ENCODE data around the gene STAMBP.
"Not testable (repeated sequence)": the region's sequence is repeated elsewhere in the genome, so short reads cannot be mapped to it uniquely, and the experiment has no call there.

STAMBP gene

GRCh38 chr2:73903949-73904613 lies 75.3 kb downstream of the STAMBP start:
- peak in 1 of 2 donors; percentile 25 for DNase-seq (ENCODE audit: low spot score in 2 of 2)
- H3K27ac Mint-ChIP-seq, H3K9me3 Mint-ChIP-seq, H3K4me3 Mint-ChIP-seq, H3K4me1 Mint-ChIP-seq, H3K36me3 Mint-ChIP-seq, ATAC-seq: not testable (repeated sequence)

GRCh38 chr2:73904952-73905351 lies 76.2 kb downstream of the STAMBP start:
- H3K36me3 Mint-ChIP-seq = no peaks in the 10 kb centered on the region
- H3K9me3 Mint-ChIP-seq = no peaks in the 10 kb centered on the region
- ATAC-seq (no peak), DNase-seq (ENCODE audit: low spot score in 2 of 2) (no peak)
- H3K4me1 Mint-ChIP-seq = peaks cover 8% of the 10 kb centered on the region
- no peak overlapping the region for H3K27ac Mint-ChIP-seq
- H3K4me3 Mint-ChIP-seq = no peak overlapping the region

GRCh38 chr2:73906847-73907505 lies 78.2 kb downstream of the STAMBP start:
- Mint-ChIP-seq H3K36me3 (no peaks in the 10 kb centered on the region), H3K27ac (peak overlapping the region; percentile 74), H3K4me3 (no peak overlapping the region), H3K4me1 (peaks cover 8% of the 10 kb centered on the region), H3K9me3 (no peaks in the 10 kb centered on the region)
- DNase-seq (ENCODE audit: low spot score in 2 of 2) = no peak
- ATAC-seq = no peak

- Mint-ChIP-seq H3K36me3 (no peaks in the 10 kb centered on the region), H3K4me1 (peaks cover 8% of the 10 kb centered on the region), H3K4me3 (no peak overlapping the region), H3K27ac (peak overlapping the region; percentile 74), H3K9me3 (no peaks in the 10 kb centered on the region)
- DNase-seq (ENCODE audit: low spot score in 2 of 2) (peak; percentile 29 to 67), ATAC-seq (peak; percentile 93)
These were observed 79.2 kb downstream of the STAMBP start for GRCh38 chr2:73907840-73908452.

- Mint-ChIP-seq H3K36me3 (no peaks in the 10 kb centered on the region), H3K4me3 (no peak overlapping the region), H3K4me1 (peaks cover 8% of the 10 kb centered on the region), H3K9me3 (no peaks in the 10 kb centered on the region), H3K27ac (peak overlapping the region; percentile 74)
- ATAC-seq = no peak
- DNase-seq (ENCODE audit: low spot score in 2 of 2) = no peak
These were observed 80.2 kb downstream of the STAMBP start for GRCh38 chr2:73908689-73909652.

- ATAC-seq (no peak), DNase-seq (ENCODE audit: low spot score in 2 of 2) (no peak)
- no peaks in the 10 kb centered on the region for H3K9me3 Mint-ChIP-seq
- peaks cover 8% of the 10 kb centered on the region for H3K4me1 Mint-ChIP-seq
- no peak overlapping the region for H3K27ac Mint-ChIP-seq
- H3K36me3 Mint-ChIP-seq = no peaks in the 10 kb centered on the region
- H3K4me3 Mint-ChIP-seq = no peak overlapping the region
These were observed 82.2 kb downstream of the STAMBP start for GRCh38 chr2:73910873-73911547.

- no peak overlapping the region for H3K27ac Mint-ChIP-seq
- peaks cover 8% of the 10 kb centered on the region for H3K4me1 Mint-ChIP-seq
- H3K9me3 Mint-ChIP-seq = no peaks in the 10 kb centered on the region
- H3K36me3 Mint-ChIP-seq = no peaks in the 10 kb centered on the region
- H3K4me3 Mint-ChIP-seq = no peak overlapping the region
- no peak for DNase-seq (ENCODE audit: low spot score in 2 of 2)
- no peak for ATAC-seq
These were observed 82.9 kb downstream of the STAMBP start for GRCh38 chr2:73911548-73912208.

GRCh38 chr2:73913414-73914054 lies 84.8 kb downstream of the STAMBP start:
- DNase-seq (ENCODE audit: low spot score in 2 of 2) (no peak), ATAC-seq (no peak)
- Mint-ChIP-seq H3K27ac (no peak overlapping the region), H3K9me3 (no peaks in the 10 kb centered on the region), H3K36me3 (no peaks in the 10 kb centered on the region), H3K4me3 (no peak overlapping the region), H3K4me1 (no peaks in the 10 kb centered on the region)

GRCh38 chr2:73914667-73915066 lies 85.9 kb downstream of the STAMBP start:
- Mint-ChIP-seq H3K27ac (no peak overlapping the region), H3K4me3 (no peak overlapping the region), H3K36me3 (no peaks in the 10 kb centered on the region), H3K4me1 (no peaks in the 10 kb centered on the region), H3K9me3 (no peaks in the 10 kb centered on the region)
- DNase-seq (ENCODE audit: low spot score in 2 of 2) (no peak), ATAC-seq (no peak)

- H3K27ac Mint-ChIP-seq = no peak overlapping the region
- H3K4me3 Mint-ChIP-seq = no peak overlapping the region
- H3K9me3 Mint-ChIP-seq = no peaks in the 10 kb centered on the region
- H3K36me3 Mint-ChIP-seq = no peaks in the 10 kb centered on the region
- ATAC-seq (no peak), DNase-seq (ENCODE audit: low spot score in 2 of 2) (no peak)
- no peaks in the 10 kb centered on the region for H3K4me1 Mint-ChIP-seq
These were observed 86.8 kb downstream of the STAMBP start for GRCh38 chr2:73915437-73915993.

GRCh38 chr2:73916666-73917065 lies 87.9 kb downstream of the STAMBP start:
- Mint-ChIP-seq H3K4me1 (no peaks in the 10 kb centered on the region), H3K9me3 (no peaks in the 10 kb centered on the region), H3K36me3 (no peaks in the 10 kb centered on the region), H3K27ac (no peak overlapping the region), H3K4me3 (no peak overlapping the region)
- DNase-seq (ENCODE audit: low spot score in 2 of 2) (no peak), ATAC-seq (no peak)

GRCh38 chr2:73917296-73917695 lies 88.5 kb downstream of the STAMBP start:
- Mint-ChIP-seq H3K9me3 (no peaks in the 10 kb centered on the region), H3K36me3 (no peaks in the 10 kb centered on the region), H3K4me3 (no peak overlapping the region), H3K27ac (no peak overlapping the region), H3K4me1 (no peaks in the 10 kb centered on the region)
- DNase-seq (ENCODE audit: low spot score in 2 of 2) = no peak
- ATAC-seq = no peak

- Mint-ChIP-seq H3K27ac (no peak overlapping the region), H3K36me3 (no peaks in the 10 kb centered on the region), H3K4me1 (no peaks in the 10 kb centered on the region), H3K9me3 (no peaks in the 10 kb centered on the region), H3K4me3 (no peak overlapping the region)
- ATAC-seq (peak; percentile 8), DNase-seq (ENCODE audit: low spot score in 2 of 2) (no peak)
These were observed 89.0 kb downstream of the STAMBP start for GRCh38 chr2:73917696-73918207.
